Muscle layer of colon (tissue), 2 donors: ENCODE data around the gene ARHGAP22.
A peak's percentile ranks its signal among the peaks of the same experiment; 100 is the strongest.

ENCODE experiments used
- H3K27ac ChIP-seq: one replicate; pipeline ENCODE4 v1.7.0; 2013; ENCODE audit warnings: low read depth, mild to moderate bottlenecking, low read length, moderate library complexity
- H3K27me3 ChIP-seq, 2 donors: one replicate each; pipeline ENCODE4 v1.7.0; 2013; ENCODE audit warnings: low read length in 2 of 2, mild to moderate bottlenecking in 2 of 2; ENCODE audit not compliant: insufficient read depth in 2 of 2, control insufficient read depth in 1 of 2
- H3K36me3 ChIP-seq: one replicate; pipeline ENCODE4 v1.7.0; 2013; ENCODE audit warnings: mild to moderate bottlenecking, low read length; ENCODE audit not compliant: insufficient read depth
- H3K4me1 ChIP-seq: one replicate; pipeline ENCODE4 v1.7.0; 2013; ENCODE audit warnings: mild to moderate bottlenecking, low read length; ENCODE audit not compliant: insufficient read depth
- H3K4me3 ChIP-seq, 2 donors: one replicate each; pipeline ENCODE4 v1.7.0; 2013; ENCODE audit warnings: low read length in 2 of 2, low read depth in 1 of 2, mild to moderate bottlenecking in 1 of 2, moderate library complexity in 1 of 2
- H3K9ac ChIP-seq: one replicate; pipeline ENCODE4 v1.7.0; 2013; ENCODE audit warnings: low read length
- H3K9me3 ChIP-seq: one replicate; pipeline ENCODE4 v1.7.0; 2013; ENCODE audit warnings: mild to moderate bottlenecking, low read length
- donor health status: abdominal sarcoma.
- donor health status: Adenocarcinoma of cecum.

The ARHGAP22 gene

DNA sequence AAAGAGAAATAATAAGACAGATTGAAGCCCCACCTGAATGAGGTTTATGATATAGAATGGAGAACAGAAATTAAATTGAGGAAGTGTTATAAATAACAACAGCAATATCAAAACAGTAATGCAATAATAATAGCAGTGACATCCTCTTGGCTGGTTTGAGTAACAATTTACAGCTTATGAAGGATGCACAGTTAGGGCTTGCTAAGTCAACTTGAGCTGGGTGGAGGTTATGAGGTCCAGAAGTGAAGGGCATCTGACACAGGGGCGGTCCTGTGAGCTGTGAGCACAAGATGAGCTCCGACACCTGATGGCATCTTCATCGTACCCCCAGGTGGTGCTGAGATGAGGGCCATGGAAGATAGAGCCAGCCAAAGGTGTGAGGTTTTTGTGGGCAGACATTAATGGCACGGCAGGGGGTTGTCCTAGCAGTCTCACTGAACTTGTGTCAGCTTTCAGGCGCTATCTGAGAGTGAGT, 30.5 kb downstream of the ARHGAP22 start:
- H3K4me3 ChIP-seq, result no peak overlapping the region
- no peaks in the 10 kb centered on the region for H3K36me3 ChIP-seq
- no peak overlapping the region for H3K27ac ChIP-seq
- H3K4me1 ChIP-seq, result peaks cover 8% of the 10 kb centered on the region
- H3K27me3 ChIP-seq, result no peaks in the 10 kb centered on the region
- no peak overlapping the region for H3K9ac ChIP-seq
- no peaks in the 10 kb centered on the region for H3K9me3 ChIP-seq

DNA sequence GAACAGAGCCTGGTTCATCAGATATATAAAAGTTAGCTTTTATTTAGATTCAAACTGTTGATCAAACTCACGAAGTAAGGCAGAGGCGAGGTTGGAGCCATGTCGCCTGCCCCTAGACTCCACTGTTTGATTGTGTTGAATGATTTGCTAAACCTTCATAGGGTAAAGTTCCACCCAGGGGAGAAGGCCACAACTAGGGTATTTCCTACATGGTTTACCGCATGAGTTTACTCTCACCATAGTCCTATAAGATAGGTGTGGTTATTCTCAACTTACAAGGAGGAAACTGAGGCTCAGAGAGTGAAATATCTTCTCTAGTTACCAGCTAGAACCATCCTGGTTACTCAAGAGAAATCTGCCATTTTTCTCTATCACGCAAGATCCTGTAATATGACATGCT, 31.8 kb downstream of the ARHGAP22 start:
- H3K9me3 ChIP-seq, result no peaks in the 10 kb centered on the region
- no peaks in the 10 kb centered on the region for H3K36me3 ChIP-seq
- no peak overlapping the region for H3K27ac ChIP-seq
- H3K9ac ChIP-seq, result no peak overlapping the region
- no peaks in the 10 kb centered on the region for H3K4me1 ChIP-seq
- H3K4me3 ChIP-seq, result no peak overlapping the region
- no peaks in the 10 kb centered on the region for H3K27me3 ChIP-seq

DNA sequence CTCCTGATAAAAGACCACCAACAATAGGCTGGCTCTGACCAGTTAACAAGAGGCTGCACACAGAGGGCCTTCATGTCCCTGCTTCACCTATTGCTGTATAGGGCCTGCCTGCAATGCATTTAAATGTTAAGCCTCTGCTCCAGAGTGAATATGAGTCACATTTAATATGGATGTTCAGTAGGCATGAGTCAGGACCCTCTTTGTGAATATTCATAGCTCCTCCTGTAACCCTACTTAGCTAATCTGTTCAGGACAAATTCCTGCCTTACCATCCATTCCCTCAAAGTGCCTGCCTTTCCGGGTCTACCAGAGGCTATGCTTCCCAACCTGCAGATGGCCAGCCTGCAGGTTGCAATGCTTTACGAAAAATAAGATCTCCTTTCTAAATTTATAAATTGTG, 32.5 kb downstream of the ARHGAP22 start:
- Histone ChIP-seq H3K9ac (no peak overlapping the region), H3K9me3 (no peaks in the 10 kb centered on the region), H3K36me3 (no peaks in the 10 kb centered on the region)

DNA sequence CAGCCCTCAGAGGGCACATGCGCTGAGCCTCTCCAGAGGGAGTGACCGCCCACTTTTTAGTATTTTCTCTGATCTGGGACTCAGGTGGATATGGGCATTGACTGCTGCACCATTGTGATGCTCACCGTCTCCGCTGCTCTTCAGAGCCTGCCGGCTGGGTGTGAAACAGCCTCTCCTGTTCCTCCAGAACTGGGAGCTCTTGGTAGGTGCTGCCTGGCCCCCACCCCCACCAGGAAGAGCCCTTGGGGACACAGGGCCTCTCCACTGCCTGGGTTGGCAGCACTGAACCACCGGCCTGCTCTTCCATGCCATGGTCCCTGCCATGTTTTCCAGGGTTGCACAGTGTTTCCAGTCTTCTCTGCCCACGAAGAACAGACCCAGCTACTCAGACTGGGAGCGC, 36.3 kb downstream of the ARHGAP22 start:
- Histone ChIP-seq H3K27me3 (no peaks in the 10 kb centered on the region), H3K9ac (no peak overlapping the region), H3K27ac (no peak overlapping the region), H3K36me3 (no peaks in the 10 kb centered on the region), H3K4me1 (no peaks in the 10 kb centered on the region), H3K9me3 (no peaks in the 10 kb centered on the region), H3K4me3 (no peak overlapping the region)

More for the DNA sequence above, 32.5 kb downstream of the ARHGAP22 start:
- H3K27me3 ChIP-seq, result no peaks in the 10 kb centered on the region
- no peak overlapping the region for H3K27ac ChIP-seq
- no peak overlapping the region for H3K4me3 ChIP-seq
- H3K4me1 ChIP-seq, result no peaks in the 10 kb centered on the region

DNA sequence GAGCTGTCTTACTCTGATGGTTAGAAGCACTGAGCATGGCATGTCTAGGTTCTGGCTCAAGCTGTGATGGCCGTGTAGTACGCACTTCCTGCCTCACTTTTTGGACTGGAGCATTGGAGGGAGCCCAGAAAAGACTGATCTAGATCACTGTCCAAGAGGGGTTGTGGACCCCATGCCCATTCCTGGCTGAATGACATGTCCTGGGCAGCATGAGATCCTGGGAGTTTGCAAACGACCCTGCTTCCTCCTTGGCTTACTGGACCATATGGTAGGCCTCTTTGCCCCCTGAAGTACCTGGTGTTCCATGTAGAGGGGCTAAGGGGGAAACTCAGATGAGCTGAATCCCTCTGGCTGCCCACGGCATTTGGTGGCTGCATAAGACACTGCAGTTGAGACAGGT, 36.7 kb downstream of the ARHGAP22 start:
- Histone ChIP-seq H3K9ac (no peak overlapping the region), H3K4me1 (no peaks in the 10 kb centered on the region), H3K27me3 (no peaks in the 10 kb centered on the region), H3K27ac (no peak overlapping the region), H3K36me3 (no peaks in the 10 kb centered on the region), H3K4me3 (no peak overlapping the region), H3K9me3 (no peaks in the 10 kb centered on the region)

DNA sequence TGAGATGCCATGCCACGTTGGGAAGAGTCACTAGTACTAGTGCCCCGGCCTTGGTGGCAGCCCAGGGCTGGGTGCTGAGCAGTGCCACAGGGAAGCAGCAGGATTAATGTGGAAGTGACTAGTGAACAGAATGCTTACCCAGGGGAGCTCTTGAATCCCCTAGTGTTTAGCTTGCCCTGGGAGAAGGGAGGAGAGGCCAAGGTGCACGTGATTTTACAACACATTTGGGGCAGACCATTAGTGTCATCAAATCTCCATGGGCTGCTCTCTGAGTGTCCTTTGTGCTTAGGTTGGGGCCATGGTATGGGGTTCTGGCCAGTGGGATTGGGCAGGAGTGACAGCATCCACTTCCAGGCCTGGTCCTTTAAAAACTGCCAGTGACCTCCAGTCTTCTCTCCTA, 37.5 kb downstream of the ARHGAP22 start:
- Histone ChIP-seq H3K9ac (no peak overlapping the region), H3K9me3 (no peaks in the 10 kb centered on the region), H3K36me3 (no peaks in the 10 kb centered on the region), H3K4me3 (no peak overlapping the region), H3K4me1 (no peaks in the 10 kb centered on the region), H3K27me3 (no peaks in the 10 kb centered on the region), H3K27ac (no peak overlapping the region)

GRCh38 chr10:48564466-48565160, 40.3 kb downstream of the ARHGAP22 start:
- no peaks in the 10 kb centered on the region for H3K36me3 ChIP-seq
- no peaks in the 10 kb centered on the region for H3K4me1 ChIP-seq
- H3K27ac ChIP-seq, result no peak overlapping the region
- H3K4me3 ChIP-seq, result no peak overlapping the region
- H3K9ac ChIP-seq, result no peak overlapping the region
- H3K9me3 ChIP-seq, result no peaks in the 10 kb centered on the region
- H3K27me3 ChIP-seq, result no peaks in the 10 kb centered on the region

DNA sequence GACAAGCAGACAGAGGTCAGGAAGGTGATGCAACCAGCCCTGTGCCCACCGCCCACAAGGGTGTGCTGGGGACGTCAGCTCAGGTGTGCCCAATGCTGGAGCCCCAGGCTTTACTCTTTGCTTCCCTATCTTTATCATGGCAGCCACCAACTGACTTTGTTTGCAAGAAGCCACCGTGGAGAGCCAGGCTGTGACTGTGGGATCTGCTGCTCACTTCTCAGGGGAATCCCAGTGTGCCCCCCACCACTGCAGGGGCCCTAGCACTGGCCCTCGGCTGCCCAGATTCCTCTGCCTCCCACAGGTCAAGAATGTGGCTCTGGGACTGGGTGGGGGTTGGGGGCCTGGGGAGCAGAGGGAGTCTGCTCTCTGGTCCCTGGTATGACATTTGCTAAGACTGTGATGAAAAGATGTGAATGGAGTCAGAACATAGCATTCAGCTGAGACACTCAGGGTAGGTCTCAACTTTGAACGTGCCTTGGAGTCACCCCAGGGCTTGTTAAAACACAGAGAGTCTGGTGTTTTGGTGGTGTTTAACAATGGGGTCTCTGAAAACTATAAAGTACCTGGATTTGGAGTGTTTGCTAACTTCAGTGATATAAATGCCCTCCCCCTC, 47.3 kb downstream of the ARHGAP22 start:
- no peaks in the 10 kb centered on the region for H3K27me3 ChIP-seq
- H3K9ac ChIP-seq, result no peak overlapping the region
- no peaks in the 10 kb centered on the region for H3K9me3 ChIP-seq
- no peaks in the 10 kb centered on the region for H3K36me3 ChIP-seq
- H3K27ac ChIP-seq, result no peak overlapping the region
- H3K4me1 ChIP-seq, result peaks cover 20% of the 10 kb centered on the region
- H3K4me3 ChIP-seq, result no peak overlapping the region

DNA sequence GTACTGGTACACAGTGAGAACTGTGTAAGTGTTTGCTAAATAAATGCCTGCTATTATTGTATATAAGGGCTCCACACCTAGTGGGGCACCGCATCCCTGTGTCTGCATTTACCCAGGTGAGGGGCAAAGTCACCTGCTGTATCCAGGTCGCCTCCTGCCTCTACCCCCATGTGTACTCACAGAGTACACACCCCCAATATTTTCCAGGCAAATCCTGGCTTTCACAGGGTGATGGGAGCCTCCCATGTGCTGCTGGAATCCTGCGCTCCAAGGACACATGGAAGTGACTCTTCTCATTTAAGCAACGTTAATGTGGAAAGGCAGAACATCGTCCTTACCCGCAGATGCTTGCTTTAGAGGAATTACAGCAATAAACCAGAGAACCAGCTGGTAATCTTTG, 48.2 kb downstream of the ARHGAP22 start:
- peaks cover 27% of the 10 kb centered on the region for H3K4me1 ChIP-seq
- H3K27me3 ChIP-seq, result no peaks in the 10 kb centered on the region
- no peaks in the 10 kb centered on the region for H3K36me3 ChIP-seq
- H3K4me3 ChIP-seq, result no peak overlapping the region
- H3K27ac ChIP-seq, result no peak overlapping the region
- no peak overlapping the region for H3K9ac ChIP-seq
- no peaks in the 10 kb centered on the region for H3K9me3 ChIP-seq

- Histone ChIP-seq H3K9me3 (no peaks in the 10 kb centered on the region), H3K9ac (no peak overlapping the region), H3K4me3 (no peak overlapping the region), H3K27me3 (no peaks in the 10 kb centered on the region), H3K4me1 (peaks cover 30% of the 10 kb centered on the region), H3K27ac (no peak overlapping the region), H3K36me3 (no peaks in the 10 kb centered on the region)
Measured at GRCh38 chr10:48556065-48556464, 48.8 kb downstream of the ARHGAP22 start.

DNA sequence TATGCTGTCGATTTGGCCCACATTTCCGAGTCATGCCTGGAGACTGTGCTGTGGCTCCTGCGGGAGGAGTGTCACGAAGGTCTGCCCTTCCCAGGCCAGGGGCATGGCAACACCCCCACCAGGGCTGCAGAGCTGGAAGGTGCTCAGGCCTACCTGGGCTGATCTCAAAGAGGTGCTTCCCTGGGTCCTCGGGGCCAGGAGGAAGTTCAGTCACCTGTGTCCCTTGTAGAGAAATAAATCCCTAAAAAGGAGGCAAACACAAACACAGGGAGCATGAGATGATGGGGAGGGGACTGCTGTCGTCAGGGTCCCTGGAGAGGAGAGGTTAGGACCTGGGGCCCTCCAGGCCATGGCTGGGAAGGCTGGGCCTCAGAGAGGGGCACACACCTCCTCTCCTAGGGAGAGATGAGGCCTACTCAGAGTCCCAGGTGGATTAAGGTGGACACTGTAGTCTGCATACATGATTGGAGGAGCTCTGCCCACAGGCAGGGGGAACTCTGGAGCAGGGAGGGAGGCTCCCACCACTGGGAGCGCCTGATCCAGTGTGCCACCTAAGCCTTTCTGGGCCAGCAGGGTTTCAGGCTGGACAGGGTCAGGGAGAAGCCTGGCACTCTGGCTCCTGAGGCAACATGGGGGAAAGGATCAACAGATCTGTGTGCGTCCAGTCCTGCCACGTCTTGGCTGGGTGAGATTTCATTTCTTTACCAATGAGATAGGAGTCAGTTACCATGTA, 49.4 kb downstream of the ARHGAP22 start:
- H3K9ac ChIP-seq, result no peak overlapping the region
- no peaks in the 10 kb centered on the region for H3K36me3 ChIP-seq
- peak overlapping the region; percentile 12 for H3K27ac ChIP-seq
- H3K27me3 ChIP-seq, result no peaks in the 10 kb centered on the region
- no peaks in the 10 kb centered on the region for H3K9me3 ChIP-seq
- H3K4me1 ChIP-seq, result peaks cover 30% of the 10 kb centered on the region
- no peak overlapping the region for H3K4me3 ChIP-seq
